Measurements from ENCODE around the gene POLR3GL. TPM values are rescaled to one million over a fixed set of nuclear protein-coding genes. Genes with fewer than 3 reads are reported as not detected.
A peak's percentile ranks its signal among the peaks of the same experiment; 100 is the strongest.

The POLR3GL gene
- total and polyA plus RNA-seq, 2 experiments from 2014 or later = 3.1 to 9.5 TPM

DNA sequence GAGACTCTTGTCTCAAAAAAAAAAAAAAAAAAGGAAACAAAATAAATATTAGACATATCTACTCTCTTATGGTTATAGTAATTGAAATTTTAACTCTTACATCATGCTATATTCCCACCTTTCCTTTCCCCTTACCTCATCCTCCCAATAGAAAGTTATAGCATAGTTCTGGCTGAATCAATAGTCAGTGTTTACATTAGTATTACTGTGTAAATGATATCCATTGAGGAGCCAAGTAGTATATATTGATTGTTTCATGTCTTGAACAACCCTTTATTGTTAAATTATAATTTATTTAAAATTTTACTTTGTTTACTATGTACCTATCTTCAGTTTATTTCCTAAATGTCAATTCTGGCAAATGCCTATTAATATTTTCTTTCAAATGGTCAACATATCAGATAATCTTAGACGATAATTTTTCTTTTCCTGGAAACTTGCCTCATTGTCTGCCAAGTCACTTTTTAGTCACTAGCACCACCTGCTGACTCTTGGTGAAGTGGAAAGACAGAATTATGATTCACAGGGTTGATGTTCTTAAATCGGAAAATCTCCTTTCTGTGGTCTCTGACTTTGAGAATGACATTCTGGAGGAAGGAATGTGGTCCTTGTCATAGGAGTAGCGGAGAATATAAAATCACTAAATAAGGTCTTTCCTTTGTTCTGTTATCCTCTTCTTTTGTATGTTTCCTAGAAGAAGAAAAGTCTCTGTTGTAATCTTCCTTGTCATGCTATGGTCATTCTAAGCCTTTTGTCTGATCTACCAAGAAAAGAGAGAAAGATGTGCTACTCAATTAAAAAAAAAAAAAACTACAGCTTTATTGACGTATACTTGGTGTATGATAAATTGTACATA lies 48.4 kb downstream of the POLR3GL start:
- no peak overlapping the region for H3K27ac ChIP-seq (ENCODE audit: low read depth)
- no peaks in the 10 kb centered on the region for H3K79me2 ChIP-seq (replicated peaks; ENCODE audit: insufficient read depth)
- H3K4me1 ChIP-seq (ENCODE audit: insufficient read depth) = no peaks in the 10 kb centered on the region
- DNase-seq (ENCODE audit: low spot score) = peak; percentile 78
- H3F3A ChIP-seq (replicated peaks; ENCODE audit: low read depth) = no peaks in the 10 kb centered on the region
- H3K4me3 ChIP-seq = no peak overlapping the region
- Mint-ChIP-seq H3K27ac (no peak overlapping the region), H3K27me3 (ENCODE audit: insufficient read depth, low read depth, poor library complexity) (no peaks in the 10 kb centered on the region), H3K9me3 (no peaks in the 10 kb centered on the region), H3K36me3 (ENCODE audit: low read depth) (no peaks in the 10 kb centered on the region), H3K4me1 (no peaks in the 10 kb centered on the region), H3K4me3 (no peak overlapping the region)
- TF ChIP-seq ZNF331 (CRISPR knock-in tag; IDR thresholded peaks at IDR 0.05; ENCODE audit: low read depth) = no peak
- no peak for TF ChIP-seq ZNF114 (CRISPR knock-in tag; IDR thresholded peaks at IDR 0.05)
- TF ChIP-seq CTCF (conservative IDR thresholded peaks at IDR 0.05; ENCODE audit: low read depth in 2 of 2) = peak; percentile 85 to 90
- no peak for TF ChIP-seq EZH2phosphoT487 (IDR thresholded peaks at IDR 0.05; ENCODE audit: unreplicated experiment)
- no peak for TF ChIP-seq STAT1 (IDR thresholded peaks at IDR 0.05; ENCODE audit: unreplicated experiment)
- no peak for TF ChIP-seq POLR2AphosphoS5 (IDR thresholded peaks at IDR 0.05; ENCODE audit: low read depth)
- no peak for TF ChIP-seq ZNF462 (CRISPR knock-in tag; IDR thresholded peaks at IDR 0.05)
- peak; percentile 31; the same call in 2 of the 3 replicates for ATAC-seq
- no peak overlapping the region for H3K4me2 ChIP-seq
- no peaks in the 10 kb centered on the region for H3K36me3 ChIP-seq (ENCODE audit: insufficient read depth)
- peaks cover 13% of the 10 kb centered on the region for H3K27me3 ChIP-seq (ENCODE audit: insufficient read depth)
- H4K20me1 ChIP-seq (replicated peaks; ENCODE audit: insufficient read depth) = no peaks in the 10 kb centered on the region
- no peaks in the 10 kb centered on the region for H3K9me2 ChIP-seq (ENCODE audit: insufficient read depth)
- no peak overlapping the region for H2AFZ ChIP-seq
